RKO (cell line): ENCODE measurements around the gene TNFSF18.
"Not testable (repeated sequence)": the region's sequence is repeated elsewhere in the genome, so short reads cannot be mapped to it uniquely, and the experiment has no call there.

Source experiments
- DNase-seq: peaks from one replicate; pipeline ENCODE4 v3.0.0-alpha.2; 2016; ENCODE audit warnings: low spot score

Gene TNFSF18, protein sequence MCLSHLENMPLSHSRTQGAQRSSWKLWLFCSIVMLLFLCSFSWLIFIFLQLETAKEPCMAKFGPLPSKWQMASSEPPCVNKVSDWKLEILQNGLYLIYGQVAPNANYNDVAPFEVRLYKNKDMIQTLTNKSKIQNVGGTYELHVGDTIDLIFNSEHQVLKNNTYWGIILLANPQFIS

DNA sequence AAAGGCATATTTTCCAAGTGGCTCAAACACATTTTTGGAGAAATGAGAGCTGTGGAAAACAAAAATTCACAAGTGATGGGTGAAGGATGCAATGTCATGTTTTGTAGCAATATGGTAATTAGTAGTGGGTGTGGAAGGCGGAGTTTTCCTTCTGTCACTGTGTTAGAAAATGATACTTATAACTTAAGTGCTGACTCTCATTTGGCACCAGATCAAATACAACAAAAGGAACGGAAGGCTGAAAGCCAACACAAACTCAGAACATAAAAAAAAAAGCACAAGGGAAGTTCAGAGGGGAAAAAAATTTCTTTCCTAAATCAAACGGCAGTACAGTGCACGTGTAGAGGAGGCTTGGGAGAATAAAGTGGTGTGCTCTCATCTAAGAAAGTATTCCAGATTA is at the start of gene TNFSF18:
TNFSF18 (minus strand) TSS at position 77 of the 400 bp plus-strand sequence; CDS start at position 32, 45 bp downstream.
- DNase-seq = no peak

DNA sequence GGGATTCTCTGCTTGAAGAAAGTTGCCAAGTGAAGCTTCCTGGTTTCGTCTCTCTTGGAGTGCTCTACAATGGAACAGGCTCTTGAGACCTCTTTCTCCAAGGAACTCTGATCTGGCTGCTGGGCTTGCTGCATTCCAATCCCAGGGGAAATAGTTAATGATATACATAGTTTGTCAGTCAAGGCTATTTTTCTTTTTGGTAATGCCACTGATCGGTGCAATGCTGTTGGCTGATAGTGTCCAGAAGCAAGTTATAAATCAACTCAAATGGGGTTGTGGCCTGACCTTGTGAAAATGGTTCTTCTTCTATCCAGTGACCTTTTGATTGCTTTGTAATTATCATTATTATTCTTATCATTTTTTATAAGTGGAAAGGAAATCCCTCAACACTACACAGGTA is 48.4 kb upstream of the TNFSF18 start:
- no peak for DNase-seq

DNA sequence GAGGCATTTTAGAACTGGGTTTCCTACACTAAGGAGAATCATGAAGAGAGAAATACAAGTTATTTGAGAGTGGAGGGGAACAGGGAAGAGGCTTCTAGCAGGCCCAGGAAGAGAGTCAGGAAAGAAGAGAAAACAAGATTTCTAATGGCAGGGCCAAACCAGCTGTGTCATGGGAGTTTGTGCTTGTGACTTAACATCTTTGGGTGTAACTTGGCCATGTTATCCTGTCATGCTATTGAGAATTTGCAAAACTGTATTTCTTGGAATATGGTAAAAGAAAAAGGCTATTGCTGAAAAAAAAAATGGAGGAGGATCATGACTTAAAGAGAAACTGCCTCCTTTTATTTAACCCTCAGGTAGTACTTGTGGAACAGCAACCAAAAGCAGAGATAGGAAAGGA is 47.4 kb upstream of the TNFSF18 start:
- no peak for DNase-seq

DNA sequence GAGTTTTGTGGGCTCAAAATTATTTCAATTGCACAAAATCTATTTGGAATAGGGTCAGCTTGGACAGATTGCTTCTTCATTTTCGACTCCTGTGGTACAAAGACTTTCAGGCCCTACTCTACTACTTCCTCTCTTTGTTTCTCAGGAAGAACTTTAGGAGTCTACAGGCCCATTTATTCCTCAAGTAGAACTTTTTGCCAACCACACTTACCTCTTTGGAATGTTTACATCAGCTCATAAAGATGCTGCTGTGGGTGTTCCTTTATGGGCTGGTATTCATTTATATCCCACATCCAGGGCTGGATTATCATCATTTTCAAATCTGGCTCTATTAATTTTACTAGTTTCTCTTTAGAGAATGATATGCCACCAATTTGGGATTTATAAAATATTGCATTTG is 46.3 kb upstream of the TNFSF18 start:
- no peak for DNase-seq

DNA sequence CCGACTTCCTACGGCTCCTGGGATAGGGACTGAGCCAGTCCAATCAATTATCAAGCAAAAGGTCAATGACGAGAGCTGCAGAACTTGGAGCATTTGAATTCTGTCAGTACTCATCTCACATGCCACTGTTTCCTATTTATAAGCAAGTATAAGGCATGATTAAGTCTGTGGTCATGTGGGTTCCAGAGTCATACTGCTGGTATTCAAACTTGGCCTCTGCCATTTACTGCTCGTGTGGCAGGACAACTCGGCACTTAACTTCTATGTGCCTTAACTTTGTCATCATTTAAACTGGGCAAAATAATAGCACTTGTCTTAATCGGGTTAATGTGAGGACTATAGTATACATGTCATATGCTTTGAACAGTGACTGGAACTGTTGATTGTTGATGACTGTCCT is 44.9 kb upstream of the TNFSF18 start:
- peak; percentile 44 for DNase-seq

DNA sequence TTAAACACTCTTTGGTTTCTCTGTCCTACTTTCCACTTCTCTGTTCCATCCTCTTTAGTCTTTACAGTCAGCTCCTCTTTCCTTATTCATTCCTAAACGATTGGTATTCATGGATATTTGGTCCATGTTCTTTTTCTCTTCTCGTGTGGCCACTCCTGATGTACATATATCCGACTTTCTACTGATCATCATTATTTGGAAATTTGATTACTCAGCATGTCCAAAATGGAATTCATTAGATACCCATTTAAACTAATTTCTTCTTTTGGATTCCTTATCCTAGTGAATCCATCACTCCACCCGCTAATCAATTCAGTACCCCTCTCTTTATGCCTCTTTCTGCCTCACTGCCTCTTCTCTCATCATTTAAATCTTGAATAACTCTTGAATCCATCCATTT is 43.8 kb upstream of the TNFSF18 start:
- no peak for DNase-seq

DNA sequence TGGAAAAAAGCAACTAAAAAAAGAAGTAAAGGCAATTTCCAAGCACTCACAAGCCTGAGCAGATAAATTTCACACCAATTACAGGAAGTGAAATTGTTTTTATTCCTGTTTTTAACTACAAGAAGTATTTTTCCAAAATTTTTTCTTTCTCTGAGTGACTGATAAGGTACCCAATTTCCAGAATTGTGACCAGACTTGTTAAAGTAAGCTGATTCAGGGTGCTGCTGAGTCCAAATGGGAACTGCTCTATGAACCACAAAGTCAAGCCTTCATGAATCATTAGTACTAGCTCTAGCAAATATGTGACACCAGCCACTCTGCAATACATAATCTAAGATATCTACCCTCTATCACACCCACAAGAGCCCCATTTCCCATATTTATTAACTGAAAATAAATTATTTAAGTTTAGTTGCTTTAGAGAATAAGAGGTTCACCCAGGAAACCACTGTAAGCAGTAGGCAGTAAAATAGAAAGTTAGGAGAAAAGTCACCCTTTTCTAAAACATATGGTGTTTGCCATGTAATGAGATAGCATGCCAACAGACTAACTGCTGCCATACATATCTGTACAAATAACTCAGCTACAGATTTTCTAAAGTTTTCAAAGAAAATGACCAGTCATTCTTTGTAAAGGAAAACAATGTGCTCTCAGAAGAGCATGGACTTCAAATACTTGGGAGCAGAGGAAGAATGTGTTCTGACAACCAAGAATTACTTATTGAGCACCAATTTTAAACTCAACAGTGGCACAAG is 43.1 kb upstream of the TNFSF18 start:
- no peak for DNase-seq

DNA sequence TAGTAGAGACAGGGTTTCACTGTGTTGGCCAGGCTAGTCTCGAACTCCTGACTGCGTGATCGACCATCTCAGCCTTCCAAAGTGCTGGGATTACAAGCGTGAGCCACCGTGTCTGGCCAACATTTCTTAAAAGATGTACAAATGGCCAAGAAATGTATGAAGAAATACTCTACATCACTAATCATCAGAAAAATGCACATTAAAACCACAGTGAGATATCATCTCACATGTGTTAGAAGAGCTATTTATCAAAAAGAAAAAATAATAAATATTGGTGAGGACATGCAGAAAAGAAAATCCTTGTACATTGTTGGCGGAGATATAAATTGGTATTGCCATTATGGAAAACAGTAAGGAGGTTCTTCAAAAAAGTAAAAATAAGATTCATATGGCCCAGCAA is 33.6 kb upstream of the TNFSF18 start:
- no peak for DNase-seq

DNA sequence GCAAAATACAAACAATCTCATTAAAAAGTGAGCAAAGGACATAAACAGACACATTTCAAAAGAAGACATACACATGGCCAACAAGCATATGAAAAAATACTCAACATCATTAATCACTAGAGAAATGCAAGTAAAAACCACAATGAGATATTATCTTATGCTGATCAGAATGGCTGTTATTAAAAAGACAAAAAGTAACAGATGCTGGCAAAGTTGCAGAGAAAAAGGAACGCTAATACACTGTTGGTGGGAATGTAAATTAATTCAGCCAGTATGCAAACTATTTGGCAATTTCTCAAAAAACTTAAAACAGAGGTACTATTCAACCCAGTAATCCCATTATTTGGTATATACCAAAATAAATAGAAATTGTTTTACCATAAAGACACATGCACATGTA is 32.2 kb upstream of the TNFSF18 start:
- DNase-seq = no peak

DNA sequence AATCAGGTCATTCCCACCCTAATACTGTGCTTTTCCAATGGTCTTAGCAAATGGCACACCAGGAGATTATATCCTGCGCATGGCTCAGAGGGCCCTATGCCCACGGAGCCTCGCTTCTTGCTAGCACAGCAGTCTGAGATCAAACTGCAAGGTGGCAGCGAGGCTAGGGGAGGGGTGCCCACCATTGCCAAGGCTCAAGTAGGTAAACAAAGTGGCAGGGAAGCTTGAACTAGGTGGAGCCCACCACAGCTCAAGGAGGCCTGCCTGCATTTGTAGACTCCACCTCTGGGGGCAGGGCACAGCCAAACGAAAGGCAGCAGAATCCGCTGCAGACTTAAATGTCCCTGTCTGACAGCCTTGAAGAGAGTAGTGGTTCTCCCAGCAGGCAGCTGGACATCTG is 23.5 kb upstream of the TNFSF18 start:
- not testable (repeated sequence) for DNase-seq

DNA sequence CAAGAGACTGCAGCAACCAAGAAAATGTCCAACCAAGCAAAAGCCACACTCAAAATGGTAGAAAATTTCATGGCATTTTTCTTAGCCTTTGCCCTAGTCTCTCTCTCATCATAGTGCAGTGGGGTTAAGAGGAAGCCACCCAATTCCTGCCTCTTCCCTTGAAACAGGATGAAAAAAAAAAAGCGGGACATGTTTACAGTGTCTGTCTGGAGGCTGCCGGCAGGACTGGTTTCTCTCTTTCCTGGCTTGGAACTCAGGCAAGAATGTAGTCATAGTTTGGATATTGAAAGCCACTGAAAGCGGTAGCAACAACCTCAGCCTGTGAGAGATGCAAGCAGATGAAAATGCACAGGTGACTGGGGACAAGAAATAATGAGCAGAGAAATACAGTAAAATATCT is 13.3 kb upstream of the TNFSF18 start:
- DNase-seq = no peak

DNA sequence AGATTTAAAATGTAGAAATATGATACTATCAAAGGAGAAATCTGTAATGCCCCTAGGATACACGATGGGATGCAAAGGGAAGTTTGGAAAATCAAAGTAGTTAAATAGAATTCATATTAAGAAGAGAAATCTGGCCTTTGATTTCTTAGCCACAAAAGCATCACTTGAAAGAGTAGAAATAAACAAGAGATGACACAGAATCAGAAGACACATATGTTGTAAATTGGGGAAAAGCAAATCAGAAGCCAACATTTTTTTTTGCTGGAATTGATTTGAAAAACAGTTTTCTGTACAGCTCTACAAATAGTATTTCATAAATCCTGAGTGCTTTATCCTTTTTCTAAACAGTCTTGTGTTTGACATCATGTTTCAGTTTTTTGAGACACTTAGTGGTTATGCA is 12.4 kb upstream of the TNFSF18 start:
- no peak for DNase-seq

DNA sequence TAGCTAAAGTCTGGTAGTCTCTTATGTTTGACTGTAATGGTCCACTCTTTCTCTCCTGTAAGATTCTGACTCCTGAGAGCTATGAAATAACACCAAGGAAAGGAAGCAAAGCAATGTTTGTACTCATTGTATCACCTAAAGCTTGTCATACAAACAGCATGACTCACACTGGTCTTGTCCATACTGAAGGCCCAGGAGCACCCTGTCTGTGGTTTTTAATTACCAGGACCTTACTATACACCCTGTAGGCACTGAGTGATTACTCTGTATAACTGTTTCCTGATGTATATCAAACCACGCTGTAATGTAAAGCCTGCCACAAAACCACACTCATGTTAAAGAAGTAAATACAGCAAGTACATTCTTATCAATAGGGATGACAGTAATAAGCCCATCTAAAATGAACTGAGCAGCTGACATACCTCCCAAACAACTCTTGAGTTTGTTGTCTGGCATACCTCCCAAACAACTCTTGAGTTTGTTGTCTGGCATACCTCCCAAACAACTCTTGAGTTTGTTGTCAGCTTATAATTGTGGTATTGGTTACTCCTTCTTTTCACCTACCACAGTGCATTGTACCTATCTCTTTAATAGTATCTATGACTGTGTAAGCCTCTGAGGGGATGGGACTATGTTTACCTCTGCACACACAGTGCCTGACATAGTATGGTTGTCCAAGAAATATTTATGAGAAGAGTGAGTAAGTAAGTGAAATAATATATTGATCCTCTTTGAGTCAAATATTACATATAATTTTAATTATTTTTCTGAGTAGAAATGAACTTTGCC is 11.6 kb upstream of the TNFSF18 start:
- peak; percentile 33 for DNase-seq

DNA sequence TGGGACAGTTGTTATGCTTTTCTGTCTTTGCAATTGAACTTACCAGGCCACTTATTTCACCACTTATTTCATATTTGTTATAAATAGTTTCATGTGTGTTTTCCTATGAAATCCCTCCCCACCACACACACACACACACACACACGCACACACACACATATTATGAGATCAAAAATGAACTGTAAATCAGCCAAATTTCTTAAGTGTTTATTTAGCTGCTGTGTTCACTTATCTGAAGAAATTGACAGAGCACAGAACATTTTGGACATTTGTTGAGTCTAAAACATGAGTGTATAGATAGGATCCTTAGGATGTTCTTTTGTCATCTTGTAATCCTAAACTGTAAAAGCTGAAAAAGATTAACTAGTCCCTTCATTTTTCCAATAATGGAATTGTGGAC is 7.8 kb upstream of the TNFSF18 start:
- DNase-seq = no peak

DNA sequence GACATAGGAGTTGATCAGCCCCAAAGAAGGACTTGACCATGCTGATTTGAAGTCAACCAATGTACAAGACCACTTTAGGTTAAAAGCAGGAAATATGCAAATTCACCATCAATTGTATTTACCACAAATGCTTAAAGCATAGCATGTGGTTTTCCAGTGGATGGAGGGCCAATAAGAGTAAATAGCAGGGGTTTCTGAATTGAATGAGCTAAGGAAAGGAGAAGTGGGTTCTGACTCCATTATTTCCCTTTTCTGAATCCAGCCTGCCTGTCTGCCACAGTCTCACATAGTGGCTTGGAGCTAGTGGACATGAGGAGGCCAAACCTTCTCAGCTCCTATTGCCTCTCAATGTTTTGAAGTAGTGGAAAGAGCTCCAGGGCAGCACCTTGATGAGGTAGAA is 7.2 kb upstream of the TNFSF18 start:
- DNase-seq = no peak

DNA sequence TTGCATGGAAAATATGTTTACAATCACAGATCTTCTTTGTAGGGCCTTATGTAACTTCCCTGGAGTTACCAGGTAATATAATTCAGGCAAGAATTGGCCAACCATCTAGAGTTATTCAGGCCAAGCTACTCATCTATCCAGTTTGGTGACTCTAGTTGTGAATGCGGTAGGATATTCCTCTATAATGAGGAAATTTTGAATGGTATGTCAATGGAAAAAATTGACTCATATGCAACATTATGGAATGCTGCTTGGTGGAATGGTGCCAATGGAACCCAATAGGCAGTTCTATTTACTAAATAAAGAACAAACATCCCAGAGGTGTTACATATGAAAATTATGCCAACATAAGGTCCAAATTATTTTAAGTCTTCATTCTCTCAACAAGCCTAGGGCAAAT is 5.6 kb upstream of the TNFSF18 start:
- no peak for DNase-seq

DNA sequence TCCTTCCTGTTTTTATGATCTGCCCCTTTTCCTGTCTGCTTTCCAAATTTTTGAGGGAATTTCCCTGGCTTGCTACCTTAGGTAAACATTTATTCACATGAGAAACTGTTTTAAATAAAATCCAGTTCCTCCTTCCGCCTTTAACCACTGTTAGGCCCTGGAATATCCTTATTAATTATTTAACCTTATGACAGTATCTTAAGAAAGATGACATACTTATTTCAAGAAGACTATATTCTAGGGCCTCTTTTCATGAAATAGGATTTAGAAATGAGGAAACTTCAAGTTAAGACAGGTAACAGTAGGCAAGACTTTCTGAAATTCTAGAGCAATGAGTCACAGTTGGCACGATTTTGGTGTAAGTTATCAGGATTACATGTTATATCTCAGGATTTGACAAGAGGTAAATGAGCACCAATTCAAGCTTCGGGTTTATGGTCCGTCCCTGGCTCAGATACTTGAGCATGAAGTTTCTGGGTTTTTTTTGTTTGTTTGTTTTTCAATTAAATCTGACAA is 2.0 kb upstream of the TNFSF18 start:
- DNase-seq = no peak

DNA sequence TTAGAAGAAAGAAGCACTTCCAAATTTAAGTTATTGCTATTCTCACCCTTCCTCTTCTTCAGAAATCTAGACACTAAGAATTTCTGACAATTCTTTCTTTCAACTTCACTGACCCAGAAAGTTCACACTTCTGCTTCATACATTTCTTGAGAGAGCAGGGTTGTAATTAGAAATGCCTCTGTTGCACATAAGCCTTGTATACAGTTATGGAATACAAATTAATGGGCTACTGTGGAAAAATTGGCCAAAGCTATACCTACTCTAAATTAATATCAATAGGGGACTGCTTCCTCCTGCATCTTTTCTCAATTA is 1.5 kb downstream of the TNFSF18 start:
- DNase-seq = no peak

DNA sequence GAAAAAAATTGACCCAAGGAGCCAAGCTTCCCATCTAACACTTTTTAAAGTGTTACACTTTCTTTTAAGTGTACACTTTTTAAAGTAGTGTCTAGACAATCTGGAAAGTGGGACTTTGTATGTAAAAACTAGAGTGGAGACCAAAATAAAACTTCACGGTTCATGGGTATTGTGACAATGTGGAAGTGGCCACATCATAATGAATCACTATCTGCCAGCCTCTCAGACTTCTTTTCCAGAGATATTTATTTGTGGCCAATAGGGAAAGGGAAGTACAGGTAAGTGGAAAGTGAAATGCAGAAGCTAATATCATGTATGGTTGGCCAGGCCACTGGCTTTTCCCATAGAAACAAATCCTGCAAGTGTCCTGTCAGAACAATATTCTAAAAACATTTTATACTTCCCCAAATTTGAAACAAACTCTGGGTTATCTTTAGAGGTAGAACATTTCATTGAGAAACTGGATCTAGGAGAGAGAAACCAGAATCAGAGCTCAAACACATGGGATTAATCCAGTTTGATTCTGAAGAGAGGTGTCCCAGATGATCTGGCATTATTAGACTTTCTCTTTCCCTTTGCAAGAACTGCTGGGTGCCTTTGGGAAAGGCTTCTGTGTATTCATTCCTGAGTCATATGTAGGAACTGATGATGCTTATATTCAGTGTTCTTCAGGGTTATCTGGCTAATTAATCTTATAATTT is 2.0 kb downstream of the TNFSF18 start:
- DNase-seq = peak; percentile 14

DNA sequence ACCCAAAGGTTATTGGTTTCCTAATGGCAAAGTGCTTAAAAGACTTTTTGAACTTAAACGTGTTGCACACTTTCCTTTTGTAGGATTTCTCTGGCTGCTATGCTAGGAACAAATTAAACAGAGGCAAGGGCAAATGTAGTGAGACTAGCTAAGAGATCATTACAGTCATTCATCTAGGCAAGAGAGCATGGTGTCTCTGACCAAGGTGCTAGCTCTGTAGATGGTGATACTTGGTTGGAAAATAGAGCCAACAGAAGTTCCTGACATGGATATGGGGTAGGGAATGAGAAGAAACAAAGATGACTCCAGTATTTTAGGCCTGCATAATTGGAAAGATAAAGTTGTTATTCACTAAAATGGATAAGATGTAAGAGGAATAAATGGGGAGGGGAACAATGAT is 6.1 kb downstream of the TNFSF18 start:
- DNase-seq = no peak

DNA sequence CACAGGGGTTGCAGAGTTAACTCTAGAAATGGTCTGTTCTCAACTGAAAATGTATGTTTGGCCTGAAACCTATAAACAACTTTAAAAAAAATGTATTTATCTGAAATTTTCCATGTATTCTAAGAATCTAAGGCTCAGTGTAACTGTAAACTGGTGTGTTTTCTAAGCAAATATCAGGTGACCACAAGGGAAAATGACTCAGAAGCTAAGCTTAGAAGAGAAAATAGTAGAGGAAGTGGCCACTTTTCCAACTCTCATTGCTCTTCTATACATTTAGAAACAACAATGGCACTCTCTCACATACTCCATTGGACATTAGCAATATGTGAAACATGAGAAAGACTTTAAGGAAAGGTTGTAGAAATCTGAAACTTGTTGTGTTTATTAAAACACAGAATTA is 7.5 kb downstream of the TNFSF18 start:
- DNase-seq = no peak

DNA sequence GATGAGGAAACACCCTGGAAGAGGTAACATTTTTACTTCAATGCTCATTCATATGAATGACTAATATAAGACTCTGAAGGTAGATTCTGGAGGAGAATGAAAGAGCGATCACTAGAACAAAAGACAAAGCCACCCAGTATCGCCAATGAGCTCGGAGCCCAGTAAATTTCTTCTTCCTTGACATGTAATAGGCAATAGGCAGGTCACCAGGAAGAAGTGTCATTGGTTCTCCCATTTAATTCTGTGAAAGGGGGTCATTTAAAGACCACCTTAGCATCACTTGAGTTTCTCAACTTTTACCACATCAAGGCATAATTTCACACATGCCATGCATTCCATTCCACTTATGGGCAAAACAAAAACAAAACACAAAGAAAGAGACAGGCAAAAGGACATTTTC is 7.9 kb downstream of the TNFSF18 start:
- no peak for DNase-seq

DNA sequence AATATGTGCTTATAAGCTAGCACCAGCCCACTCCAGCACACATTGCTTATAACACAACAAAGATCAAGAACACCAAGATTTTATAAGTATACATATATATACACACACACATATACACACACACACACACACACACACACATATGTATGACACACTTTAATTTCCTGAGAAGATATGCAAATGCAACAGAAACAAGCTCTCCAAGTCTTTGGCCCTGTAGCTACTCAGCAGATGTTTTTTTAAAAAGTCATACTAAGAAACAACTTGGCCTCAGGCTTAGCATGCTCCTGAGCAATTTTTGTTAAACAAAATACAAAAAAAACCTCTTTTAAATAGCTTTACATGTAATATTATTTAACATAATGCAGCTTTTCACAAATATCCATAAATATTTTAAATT is 11.1 kb downstream of the TNFSF18 start:
- no peak for DNase-seq
